SK-N-MC (cell line): ENCODE measurements around the gene ABI3.
"Not testable (repeated sequence)": the region's sequence is repeated elsewhere in the genome, so short reads cannot be mapped to it uniquely, and the experiment has no call there.

ENCODE experiments used
- EZH2 ChIP-seq: fragments of 200-600 bp; sonication (generic); IDR thresholded peaks from one replicate; pipeline ENCODE4 v1.6.1; 2017; ENCODE audit warnings: antibody characterized with exemption
- POLR2AphosphoS5 ChIP-seq: IDR thresholded peaks from 2 replicates; pipeline ENCODE4 v1.6.1; 2012; ENCODE audit warnings: mild to moderate bottlenecking, low read depth, low read length, borderline replicate concordance

DNA sequence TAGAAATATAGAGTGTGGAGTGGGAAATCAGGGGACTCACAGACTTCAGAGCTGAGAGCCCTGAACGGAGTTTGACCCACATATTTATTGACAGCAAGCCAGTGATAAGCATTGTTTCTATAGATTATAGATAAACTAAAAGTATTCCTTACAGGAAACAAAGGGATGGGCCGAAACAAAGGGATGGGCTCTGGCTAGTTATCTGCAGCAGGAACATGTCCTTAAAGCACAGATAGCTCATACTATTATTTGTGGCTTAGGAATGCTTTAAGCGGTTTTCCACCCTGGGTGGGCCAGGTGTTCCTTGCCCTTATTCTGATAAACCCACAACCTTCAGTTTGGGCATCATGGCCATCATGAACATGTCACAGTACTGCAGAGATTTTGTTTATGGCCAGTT is 39.8 kb upstream of the ABI3 start:
- TF ChIP-seq EZH2, POLR2AphosphoS5: not testable (repeated sequence)
